Measurements from ENCODE around the gene KMT2D. TPM values are rescaled to one million over a fixed set of nuclear protein-coding genes. Genes with fewer than 3 reads are reported as not detected.

KMT2D gene
- total RNA-seq, 3 donors from 2014 or later (not counting 1 experiment from before 2014, with no cell fraction given) = 164 to 186 (median 182) TPM

DNA sequence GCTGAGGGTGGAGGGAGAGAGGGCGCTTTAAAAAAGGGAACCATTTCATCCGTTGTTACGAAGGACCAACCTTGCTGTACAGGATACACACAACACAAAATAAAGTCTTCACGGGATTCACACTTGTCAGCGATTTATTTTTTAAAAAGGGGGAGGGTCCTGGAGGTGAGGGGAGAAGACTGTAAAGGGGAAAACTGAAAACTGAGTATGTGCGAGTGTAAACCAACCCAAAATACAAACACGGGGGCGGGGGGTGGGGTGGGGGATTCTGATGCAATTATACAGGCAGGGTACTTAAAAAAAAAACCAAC lies 41.5 kb downstream of the KMT2D start:
- H3K9me3 Mint-ChIP-seq = no peaks in the 10 kb centered on the region
- peaks cover 23 to 55% of the 10 kb centered on the region in 2 donors for H3K4me1 Mint-ChIP-seq
- H3K4me3 Mint-ChIP-seq = peak overlapping the region; percentile 92
- intact Hi-C loops (cut with micrococcal nuclease) = loop anchor here (2.0 kb wide), 3 partner anchors 22 to 112 kb away; partner anchors contain the start of genes TUBA1B and WNT1
- H3K27ac ChIP-seq (ENCODE audit: low read length) = peak overlapping the region; percentile 92
- H3K36me3 Mint-ChIP-seq = no peaks in the 10 kb centered on the region
- no peaks in the 10 kb centered on the region for H3K9me3 ChIP-seq (ENCODE audit: control insufficient read depth, insufficient read depth, low read length)
- H3K27ac Mint-ChIP-seq = peak overlapping the region; percentile 97 to 98
- H3K27me3 Mint-ChIP-seq (ENCODE audit: low read depth in 2 of 2) = no peaks in the 10 kb centered on the region
- DNase-seq (no peak), ATAC-seq (peak; percentile 26 to 41 (median 29))
- TF ChIP-seq, protein P1, sequence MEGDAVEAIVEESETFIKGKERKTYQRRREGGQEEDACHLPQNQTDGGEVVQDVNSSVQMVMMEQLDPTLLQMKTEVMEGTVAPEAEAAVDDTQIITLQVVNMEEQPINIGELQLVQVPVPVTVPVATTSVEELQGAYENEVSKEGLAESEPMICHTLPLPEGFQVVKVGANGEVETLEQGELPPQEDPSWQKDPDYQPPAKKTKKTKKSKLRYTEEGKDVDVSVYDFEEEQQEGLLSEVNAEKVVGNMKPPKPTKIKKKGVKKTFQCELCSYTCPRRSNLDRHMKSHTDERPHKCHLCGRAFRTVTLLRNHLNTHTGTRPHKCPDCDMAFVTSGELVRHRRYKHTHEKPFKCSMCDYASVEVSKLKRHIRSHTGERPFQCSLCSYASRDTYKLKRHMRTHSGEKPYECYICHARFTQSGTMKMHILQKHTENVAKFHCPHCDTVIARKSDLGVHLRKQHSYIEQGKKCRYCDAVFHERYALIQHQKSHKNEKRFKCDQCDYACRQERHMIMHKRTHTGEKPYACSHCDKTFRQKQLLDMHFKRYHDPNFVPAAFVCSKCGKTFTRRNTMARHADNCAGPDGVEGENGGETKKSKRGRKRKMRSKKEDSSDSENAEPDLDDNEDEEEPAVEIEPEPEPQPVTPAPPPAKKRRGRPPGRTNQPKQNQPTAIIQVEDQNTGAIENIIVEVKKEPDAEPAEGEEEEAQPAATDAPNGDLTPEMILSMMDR (IDR thresholded peaks at IDR 0.05) = no peak
- peaks cover 24% of the 10 kb centered on the region for H3K4me1 ChIP-seq (ENCODE audit: control insufficient read depth, insufficient read depth, low read length)
- no peaks in the 10 kb centered on the region for H3K27me3 ChIP-seq (ENCODE audit: control insufficient read depth, insufficient read depth, low read length)
- H3K36me3 ChIP-seq (ENCODE audit: control insufficient read depth, insufficient read depth, low read length) = peaks cover 23% of the 10 kb centered on the region
- peak overlapping the region; percentile 48 for H3K4me3 ChIP-seq (ENCODE audit: low read length)
- WGBS (ENCODE audit: insufficient coverage) = no CpG with 5 or more reads among the region's 8 CpGs

DNA sequence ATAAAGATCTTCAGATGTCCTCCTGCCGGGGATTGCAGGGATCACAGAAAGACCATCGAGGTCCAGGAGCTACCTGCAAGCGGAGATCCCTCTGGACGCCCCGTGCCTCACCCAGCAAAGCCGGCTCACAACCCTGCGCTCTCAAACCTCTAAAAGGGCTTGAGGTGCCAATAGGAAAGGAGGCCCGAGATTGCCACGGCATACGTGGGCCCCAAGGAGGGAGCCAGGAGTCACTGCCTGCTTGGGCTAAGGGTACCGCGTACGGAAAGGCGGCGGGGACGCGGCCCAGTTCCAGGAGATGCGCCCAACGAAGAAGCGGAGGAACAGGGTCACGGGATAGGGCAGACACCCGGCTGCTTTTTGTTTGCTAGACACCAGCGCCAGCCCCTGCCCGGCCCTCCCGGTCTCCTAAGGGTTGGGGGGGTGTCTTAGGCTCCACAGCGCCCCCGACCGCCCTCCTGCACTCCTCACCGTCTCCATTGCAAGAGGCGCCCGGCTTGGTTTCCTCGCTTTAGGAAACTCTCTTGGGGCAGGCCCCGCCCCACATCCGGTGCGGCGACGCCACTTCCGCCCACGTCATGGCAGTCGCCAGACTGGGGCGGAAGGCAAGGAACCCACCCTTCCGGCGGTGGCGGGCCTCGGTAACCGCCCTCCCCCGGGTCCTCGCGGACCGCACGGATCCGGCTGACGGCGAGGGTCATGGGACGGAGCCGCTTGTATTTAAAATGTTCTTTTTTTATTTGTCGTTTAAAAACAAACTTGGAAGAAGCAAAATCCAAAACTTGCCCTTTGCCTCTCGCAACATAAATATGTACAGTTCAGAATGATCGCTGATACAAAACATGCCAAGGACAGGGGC lies 42.1 kb downstream of the KMT2D start, which contains the start of gene PRKAG1:
PRKAG1 (minus strand) TSS at position 516 of the 859 bp plus-strand sequence; CDS start at position 480, 36 bp downstream.
- Mint-ChIP-seq H3K27me3 (ENCODE audit: low read depth in 2 of 2) (no peaks in the 10 kb centered on the region), H3K9me3 (no peaks in the 10 kb centered on the region), H3K27ac (peak within 1 kb of the TSS; percentile 97 to 98), H3K4me3 (peak within 1 kb of the TSS; percentile 92), H3K4me1 (peaks cover 23 to 55% of the 10 kb centered on the region in 2 donors), H3K36me3 (no peaks in the 10 kb centered on the region)
- H3K27me3 ChIP-seq (ENCODE audit: control insufficient read depth, insufficient read depth, low read length) = no peaks in the 10 kb centered on the region
- intact Hi-C loops (cut with micrococcal nuclease) = loop anchor here (1.0 to 2.0 kb wide), 4 partner anchors 22 to 112 kb away; partner anchors contain the start of genes TUBA1B and WNT1
- peak; percentile 97 to 98 for DNase-seq
- H3K4me1 ChIP-seq (ENCODE audit: control insufficient read depth, insufficient read depth, low read length) = peaks cover 24% of the 10 kb centered on the region
- TF ChIP-seq, protein P1 (IDR thresholded peaks at IDR 0.05) = peak; percentile 56
- H3K36me3 ChIP-seq (ENCODE audit: control insufficient read depth, insufficient read depth, low read length) = peaks cover 19% of the 10 kb centered on the region
- H3K4me3 ChIP-seq (ENCODE audit: low read length) = peak within 1 kb of the TSS; percentile 71
- H3K27ac ChIP-seq (ENCODE audit: low read length) = peak within 1 kb of the TSS; percentile 92
- H3K9me3 ChIP-seq (ENCODE audit: control insufficient read depth, insufficient read depth, low read length) = no peaks in the 10 kb centered on the region
- ATAC-seq = peak; percentile 81 to 94 (median 86)
- under 1% methylated on average over 55 of the region's 59 CpGs for WGBS (ENCODE audit: insufficient coverage)

DNA sequence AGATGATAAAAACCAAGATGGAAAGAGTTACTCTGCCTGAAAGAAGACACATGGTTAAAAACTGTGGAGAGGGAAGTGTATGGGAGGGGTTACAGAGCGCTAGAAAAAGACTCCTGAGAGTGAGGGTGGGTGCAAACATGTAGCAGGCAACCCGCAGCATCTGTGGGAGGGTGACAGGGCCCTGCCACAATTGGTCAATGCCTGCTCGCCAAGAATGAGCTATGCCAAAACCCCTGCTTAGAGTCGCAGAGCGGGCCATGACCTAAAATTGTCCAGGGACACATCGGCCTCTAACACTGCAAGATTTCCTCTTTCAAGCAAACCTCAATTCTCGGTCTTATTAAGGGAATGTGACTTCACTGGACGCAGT lies 42.7 kb downstream of the KMT2D start:
- Histone ChIP-seq H3K4me3 (ENCODE audit: low read length) (peak overlapping the region; percentile 71), H3K27me3 (ENCODE audit: control insufficient read depth, insufficient read depth, low read length) (no peaks in the 10 kb centered on the region), H3K4me1 (ENCODE audit: control insufficient read depth, insufficient read depth, low read length) (peaks cover 24% of the 10 kb centered on the region), H3K9me3 (ENCODE audit: control insufficient read depth, insufficient read depth, low read length) (no peaks in the 10 kb centered on the region), H3K27ac (ENCODE audit: low read length) (peak overlapping the region; percentile 92), H3K36me3 (ENCODE audit: control insufficient read depth, insufficient read depth, low read length) (peaks cover 16% of the 10 kb centered on the region)
- peak; percentile 16 to 24 (median 18) for ATAC-seq
- Mint-ChIP-seq H3K4me3 (peak overlapping the region; percentile 92), H3K27me3 (ENCODE audit: low read depth in 2 of 2) (no peaks in the 10 kb centered on the region), H3K9me3 (no peaks in the 10 kb centered on the region), H3K36me3 (no peaks in the 10 kb centered on the region), H3K27ac (peak overlapping the region; percentile 97 to 98), H3K4me1 (peaks cover 23 to 55% of the 10 kb centered on the region in 2 donors)
- intact Hi-C loops (cut with micrococcal nuclease) = loop anchor here (1.0 to 2.0 kb wide), 4 partner anchors 21 to 113 kb away; partner anchors contain the start of genes TUBA1B and WNT1
- DNase-seq = peak in 1 of 2 donors; percentile 35
- WGBS (ENCODE audit: insufficient coverage) = 1% methylated on average over 8 of the region's 8 CpGs
- TF ChIP-seq, protein P1 (IDR thresholded peaks at IDR 0.05) = no peak

All from natural killer cell (primary cell).